ENCODE measurements around the gene DENND1A.
A peak's percentile ranks its signal among the peaks of the same experiment; 100 is the strongest.
"Not testable (repeated sequence)": the region's sequence is repeated elsewhere in the genome, so short reads cannot be mapped to it uniquely, and the experiment has no call there.

Gene DENND1A

GRCh38 chr9:123763910-123764588 is 165.9 kb downstream of the DENND1A start:
- DNase-seq (ENCODE audit: low spot score), result no peak

DNA sequence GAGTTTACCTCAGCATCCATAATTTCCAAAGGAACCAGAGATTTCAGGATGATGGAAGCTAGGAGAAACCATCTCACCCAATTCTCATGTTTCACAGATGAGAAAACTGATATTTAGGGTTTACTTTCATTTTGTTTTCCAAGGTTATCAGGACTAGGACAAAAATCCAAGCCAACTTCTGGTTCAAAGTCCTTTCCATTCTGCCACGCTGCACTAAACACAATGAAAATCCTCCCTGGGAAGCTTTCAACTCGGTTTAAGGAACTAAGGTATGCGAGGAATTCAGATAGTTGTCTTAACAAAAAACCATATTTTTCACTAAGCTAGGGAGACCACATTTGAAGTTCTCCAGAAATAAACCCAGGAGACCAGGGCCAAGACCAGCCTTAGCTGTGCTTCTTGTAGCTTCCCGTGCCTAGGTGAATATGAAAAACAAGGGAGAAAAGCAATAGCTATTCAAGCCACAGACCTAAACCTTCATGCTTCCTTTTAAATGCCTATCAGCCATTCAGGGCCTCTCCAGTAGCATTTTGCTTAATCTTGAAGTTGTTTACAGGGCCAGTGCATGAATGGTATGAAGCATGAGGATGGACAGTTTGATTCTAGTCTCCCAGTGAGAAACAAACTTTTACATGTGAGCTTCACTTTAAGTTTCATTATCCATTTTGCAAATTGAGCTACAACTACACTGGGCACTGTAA is 167.9 kb downstream of the DENND1A start:
- no peak for DNase-seq (ENCODE audit: low spot score)

- DNase-seq (ENCODE audit: low spot score), result no peak
These were observed 172.0 kb downstream of the DENND1A start for GRCh38 chr9:123757960-123758359.

- no peak for DNase-seq (ENCODE audit: low spot score)
These were observed 172.4 kb downstream of the DENND1A start for GRCh38 chr9:123757547-123757946.

DNA sequence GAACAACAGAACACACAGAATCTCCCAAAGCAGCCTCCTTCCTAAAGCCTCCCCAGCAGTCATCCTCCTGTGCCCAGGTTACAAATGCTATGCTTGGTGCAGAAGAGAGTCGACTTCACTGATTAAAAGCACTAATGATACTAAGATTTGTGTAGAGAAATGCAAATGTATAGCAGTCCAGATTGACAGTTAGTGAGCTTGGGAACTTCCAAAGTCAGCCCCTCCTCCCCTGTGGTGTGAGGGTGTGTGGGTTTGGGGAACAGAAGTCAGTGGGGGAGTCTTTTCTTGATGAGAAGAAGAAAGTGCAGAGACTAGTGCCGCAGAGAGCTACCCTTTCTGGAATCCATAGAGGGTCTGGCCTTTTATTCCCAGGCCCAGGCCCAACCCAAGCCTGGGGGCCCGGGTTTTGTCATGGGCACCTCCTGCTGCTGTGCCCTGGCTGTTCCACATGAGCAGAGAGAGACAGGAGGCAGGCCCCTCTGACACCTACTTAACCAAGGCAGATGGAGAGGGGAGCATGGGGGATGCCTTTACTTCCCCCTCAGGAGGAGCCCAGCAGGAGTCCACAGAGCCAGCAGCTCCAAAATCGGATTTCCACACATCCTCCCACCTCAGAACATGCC is 173.3 kb downstream of the DENND1A start:
- no peak for DNase-seq (ENCODE audit: low spot score)

- no peak for DNase-seq (ENCODE audit: low spot score)
These were observed 176.2 kb downstream of the DENND1A start for GRCh38 chr9:123753669-123754258.

DNA sequence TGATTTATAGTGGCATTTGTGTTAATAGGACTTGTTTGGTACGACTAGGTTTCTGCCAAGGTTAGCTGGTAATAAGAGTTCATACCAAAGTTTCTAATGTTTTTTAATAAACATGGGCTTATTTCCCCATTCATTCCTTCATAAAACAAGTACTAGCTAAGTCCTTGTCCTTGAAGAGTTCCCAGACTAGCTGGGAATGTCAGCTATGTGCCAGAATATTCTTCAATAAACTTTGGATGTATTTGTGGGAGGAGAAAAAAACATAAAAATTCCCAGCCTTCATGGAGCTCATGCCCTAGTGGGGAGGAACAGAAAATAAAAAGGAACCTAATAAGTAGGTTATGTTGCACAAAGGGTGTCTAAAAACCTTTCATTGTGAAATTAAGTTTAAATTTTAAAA is 176.9 kb downstream of the DENND1A start:
- DNase-seq (ENCODE audit: low spot score), result no peak

- no peak for DNase-seq (ENCODE audit: low spot score)
These were observed 180.2 kb downstream of the DENND1A start for GRCh38 chr9:123749580-123750202.

GRCh38 chr9:123746765-123747164 is 183.2 kb downstream of the DENND1A start:
- DNase-seq (ENCODE audit: low spot score), result no peak

GRCh38 chr9:123745933-123746332 is 184.0 kb downstream of the DENND1A start:
- DNase-seq (ENCODE audit: low spot score), result no peak

- DNase-seq (ENCODE audit: low spot score), result no peak
These were observed 184.5 kb downstream of the DENND1A start for GRCh38 chr9:123745451-123745850.

GRCh38 chr9:123743737-123744136 is 186.2 kb downstream of the DENND1A start:
- no peak for DNase-seq (ENCODE audit: low spot score)

- DNase-seq (ENCODE audit: low spot score), result peak; percentile 23
These were observed 187.7 kb downstream of the DENND1A start for GRCh38 chr9:123742009-123742767.

DNA sequence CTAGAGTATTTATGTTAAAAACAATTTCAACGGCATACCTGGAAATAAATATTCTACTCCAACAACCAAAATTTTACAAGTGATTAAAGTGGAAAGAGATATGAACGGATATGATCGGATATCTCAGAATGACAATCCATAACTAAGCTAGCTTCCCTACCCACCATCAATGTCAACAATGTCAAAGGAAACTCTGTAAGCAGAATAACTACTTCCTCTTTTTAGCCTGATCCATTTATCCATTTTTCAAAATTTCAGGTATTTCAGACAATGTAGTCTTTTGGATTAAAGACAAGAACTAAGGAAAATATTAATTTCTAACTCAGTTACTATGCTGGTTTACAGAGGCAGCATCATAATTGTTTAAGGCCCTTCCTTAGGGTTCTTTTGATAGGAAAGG is 188.7 kb downstream of the DENND1A start:
- DNase-seq (ENCODE audit: low spot score), result no peak

DNA sequence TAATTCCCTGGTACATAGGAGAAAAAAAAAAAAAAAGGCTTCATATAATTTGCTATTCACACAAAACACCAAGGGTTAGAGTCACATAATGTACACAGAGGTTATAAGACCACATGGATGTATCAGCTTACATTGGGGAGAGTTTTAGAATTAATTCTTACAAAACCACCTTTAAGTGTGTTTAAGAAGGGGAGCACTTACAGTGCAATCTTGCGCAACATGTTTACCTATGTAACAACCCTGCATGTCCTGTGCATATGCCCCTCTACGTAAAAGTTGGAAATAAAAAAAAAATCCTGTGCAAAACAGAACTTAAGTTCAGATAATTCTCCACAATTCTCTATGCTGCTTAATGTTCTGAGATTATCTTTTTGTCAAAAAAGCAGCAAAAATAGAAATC is 190.0 kb downstream of the DENND1A start:
- no peak for DNase-seq (ENCODE audit: low spot score)

DNA sequence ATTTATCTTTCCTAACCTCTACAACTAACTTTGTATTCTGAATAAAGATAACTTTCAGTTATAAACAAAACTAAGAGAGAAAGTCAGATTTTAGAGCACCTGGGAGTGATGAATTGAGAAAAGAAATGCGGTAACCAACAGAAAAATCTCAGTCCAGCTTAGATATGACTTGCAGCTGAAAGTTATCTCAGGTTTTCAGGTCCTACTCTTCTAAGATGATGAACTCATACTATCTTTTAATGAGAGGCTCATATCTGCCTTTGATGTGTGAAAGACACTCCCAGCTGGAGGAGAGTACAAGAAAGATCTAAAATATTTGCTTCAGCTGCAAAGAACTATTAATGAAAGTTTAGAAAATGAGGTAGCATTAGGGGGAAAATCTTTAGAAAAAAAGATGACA is 190.5 kb downstream of the DENND1A start:
- no peak for DNase-seq (ENCODE audit: low spot score)

GRCh38 chr9:123738648-123739047 is 191.3 kb downstream of the DENND1A start:
- no peak for DNase-seq (ENCODE audit: low spot score)

- DNase-seq (ENCODE audit: low spot score), result no peak
These were observed 194.6 kb downstream of the DENND1A start for GRCh38 chr9:123735376-123735775.

DNA sequence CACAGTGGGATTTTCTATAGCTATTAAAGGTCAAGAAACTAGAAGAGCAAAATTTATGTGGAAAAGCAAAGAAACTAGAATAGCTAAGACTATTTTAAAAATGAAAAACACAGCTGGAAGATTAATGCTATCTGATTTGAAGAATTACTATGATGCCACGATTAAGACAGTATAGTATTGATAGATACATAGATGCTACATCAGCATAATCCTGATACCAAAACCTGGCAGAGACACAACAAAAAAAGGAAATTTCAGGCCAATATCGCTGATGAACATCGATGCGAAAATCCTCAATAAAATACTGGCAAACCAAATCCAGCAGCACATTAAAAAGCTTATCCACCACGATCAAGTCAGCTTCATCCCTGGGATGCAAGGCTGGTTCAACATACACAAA is 201.4 kb downstream of the DENND1A start:
- not testable (repeated sequence) for DNase-seq (ENCODE audit: low spot score)

- no peak for DNase-seq (ENCODE audit: low spot score)
These were observed 202.6 kb downstream of the DENND1A start for GRCh38 chr9:123727332-123727731.

DNA sequence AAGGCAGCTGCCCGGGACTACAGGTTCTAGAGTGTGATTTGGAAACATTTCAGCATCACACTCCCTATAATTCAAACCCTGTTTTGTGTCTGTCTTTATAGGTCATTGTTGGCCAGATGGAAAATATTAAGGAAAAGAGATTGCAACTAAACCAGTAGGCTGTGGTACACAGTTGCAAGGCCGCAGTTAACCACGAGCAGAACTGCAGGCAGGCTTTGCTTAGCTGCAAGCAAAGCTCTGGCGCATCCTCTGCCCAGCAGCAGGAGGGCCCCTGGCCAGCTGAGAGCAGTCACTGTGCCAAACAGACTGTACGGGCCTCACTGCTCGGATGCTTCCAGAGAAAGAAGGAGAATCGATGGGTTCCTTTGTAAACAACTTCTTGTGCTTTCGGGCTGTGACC is 204.5 kb downstream of the DENND1A start:
- DNase-seq (ENCODE audit: low spot score), result no peak
